K562 (cell line): ENCODE results near the gene CLCN1. TPM values are rescaled to one million over a fixed set of nuclear protein-coding genes. Genes with fewer than 3 reads are reported as not detected.
A peak's percentile ranks its signal among the peaks of the same experiment; 100 is the strongest.

Source experiments
- ATF4 ChIP-seq: fragments of 450-650 bp; formaldehyde crosslinking; IDR thresholded peaks from 2 replicates; pipeline ENCODE4 v1.4.0; 2022; ENCODE audit warnings: mild to moderate bottlenecking, moderate library complexity
- CGGBP1 ChIP-seq: fragments of 250-450 bp; sonication (Bioruptor Pico); IDR thresholded peaks from 2 replicates; pipeline ENCODE4 v1.9.0; 2021; ENCODE audit warnings: mild to moderate bottlenecking
- DLX4 ChIP-seq: fragments of 250-450 bp; sonication (Bioruptor Pico); IDR thresholded peaks from 2 replicates; pipeline ENCODE4 v1.6.1; 2021; ENCODE audit warnings: mild to moderate bottlenecking
- ELK1 ChIP-seq: sonication (generic); formaldehyde crosslinking; IDR thresholded peaks from 2 replicates; pipeline ENCODE4 v1.8.1; 2022; ENCODE audit warnings: missing genetic modification reagents
- FOXJ3 ChIP-seq: sonication (generic); formaldehyde crosslinking; IDR thresholded peaks from 2 replicates; pipeline ENCODE4 v1.4.0; 2020; ENCODE audit warnings: mild to moderate bottlenecking, missing genetic modification reagents
- HES1 ChIP-seq: fragments of 450-650 bp; IDR thresholded peaks from 2 replicates; pipeline ENCODE4 v1.6.1; 2016; ENCODE audit warnings: low read depth, mild to moderate bottlenecking, moderate library complexity
- HMG20A ChIP-seq: fragments of 450-650 bp; formaldehyde crosslinking; conservative IDR thresholded peaks from 2 replicates; pipeline ENCODE4 v1.4.0; 2020; ENCODE audit warnings: mild to moderate bottlenecking, mixed read lengths
- MAFG ChIP-seq: fragments of 450-650 bp; conservative IDR thresholded peaks from 2 replicates; pipeline ENCODE4 v1.6.1; 2016; ENCODE audit warnings: missing genetic modification characterization, missing compliant biosample characterization
- NCOA1 ChIP-seq: fragments of 450-650 bp; IDR thresholded peaks from 2 replicates; pipeline ENCODE4 v1.6.1; 2016; ENCODE audit warnings: low read depth
- PHTF2 ChIP-seq: fragments of 250-450 bp; sonication (Bioruptor Pico); IDR thresholded peaks from 2 replicates; pipeline ENCODE4 v1.5.0; 2021; ENCODE audit warnings: mild to moderate bottlenecking
- RREB1 ChIP-seq: fragments of 250-450 bp; sonication (Bioruptor Pico); IDR thresholded peaks from 2 replicates; pipeline ENCODE4 v1.4.0; 2020
- TEAD2 ChIP-seq: fragments of 450-650 bp; IDR thresholded peaks from 2 replicates; pipeline ENCODE4 v1.6.1; 2016; ENCODE audit warnings: missing genetic modification characterization, control low read depth, missing compliant biosample characterization
- THAP7 ChIP-seq: fragments of 250-450 bp; sonication (Bioruptor Pico); IDR thresholded peaks from 2 replicates; pipeline ENCODE4 v1.5.0; 2021
- USF1 ChIP-seq: sonication (generic); formaldehyde crosslinking; IDR thresholded peaks from 2 replicates; pipeline ENCODE4 v1.9.0; 2022; ENCODE audit warnings: mild to moderate bottlenecking, missing genetic modification reagents
- ZFX ChIP-seq: sonication (generic); formaldehyde crosslinking; IDR thresholded peaks from 2 replicates; pipeline ENCODE4 v1.8.0; 2022; ENCODE audit warnings: mild to moderate bottlenecking, missing genetic modification reagents, moderate library complexity
- ZNF41 ChIP-seq: fragments of 250-450 bp; sonication (Bioruptor Pico); conservative IDR thresholded peaks from 2 replicates; pipeline ENCODE4 v1.4.0; 2020; ENCODE audit warnings: mild to moderate bottlenecking
- polyA plus RNA-seq, 8 experiments: library from polyadenylated mRNA; depleted of rRNA in 4 of 8; stranded (reverse) in 5 of 8; unstranded in 3 of 8; fragments of >200 nt; fragmentation: Nextera tagmentation in 2 of 8; fragmentation: Illumina TruSeq in 1 of 8; extraction: Ambion mirVana in 2 of 8; extraction: Trizol in 1 of 8; gene quantifications; 2 replicates each; pipeline versions ENCODE4 v1.2.1 to v1.2.3, GENCODE V29; 2011 to 2014; ENCODE audit warnings: inconsistent platforms in 1 of 8, missing spikeins in 1 of 8
- total RNA-seq, 7 experiments: library from RNA; depleted of rRNA in 6 of 7; stranded (reverse); fragments of >200 nt in 6 of 7; fragmentation: Illumina TruSeq in 2 of 7; extraction: Trizol in 2 of 7; gene quantifications; 2 replicates each; pipeline versions ENCODE4 v1.2.1 to v1.2.3, GENCODE V29; 2011 to 2021; ENCODE audit warnings: low replicate concordance in 1 of 7

CLCN1 gene
- total and polyA plus RNA-seq, 9 of the 15 experiments (the other 6 are each of a cell fraction or from before 2014, with no cell fraction given), result 0.01 to 0.11 (median 0.04) TPM; not detected in 4

- TF ChIP-seq NCOA1 (no peak), ZNF41 (CRISPR knock-in tag) (peak; percentile 99), MAFG (tag) (peak; percentile 51), RREB1 (CRISPR knock-in tag) (peak; percentile 99), DLX4 (CRISPR knock-in tag) (peak; percentile 38; the same call in 1 of the 2 replicates), HES1 (no peak), FOXJ3 (CRISPR knock-in tag) (no peak), ZFX (CRISPR knock-in tag) (no peak), ELK1 (CRISPR knock-in tag) (no peak), ATF4 (CRISPR knock-in tag) (peak; percentile 86), HMG20A (CRISPR knock-in tag) (peak; percentile 86; the same call in 1 of the 2 replicates), CGGBP1 (CRISPR knock-in tag) (no peak), USF1 (CRISPR knock-in tag) (no peak), PHTF2 (peak; percentile 98), TEAD2 (peak; percentile 89), THAP7 (CRISPR knock-in tag) (peak; percentile 94)
These were observed 54.1 kb downstream of the CLCN1 start (continued) for GRCh38 chr7:143369678-143370651.
